ENCODE results near the gene RNU6-1. TPM values are rescaled to one million over a fixed set of nuclear protein-coding genes. Genes with fewer than 3 reads are reported as not detected.

The RNU6-1 gene
- total RNA-seq, 1 donor from 2014 or later: not detected

- H3K27me3 Mint-ChIP-seq (ENCODE audit: insufficient read depth, low read depth): peaks cover 21% of the 10 kb centered on the region
- Histone ChIP-seq H4K20me1 (ENCODE audit: low read depth) (no peaks in the 10 kb centered on the region), H3K27ac (no peak overlapping the region), H3K79me2 (ENCODE audit: low read depth) (no peaks in the 10 kb centered on the region), H3K4me3 (no peak overlapping the region), H3K4me2 (no peak overlapping the region), H2AFZ (replicated peaks) (no peak overlapping the region), H3K27me3 (no peaks in the 10 kb centered on the region), H3K9me3 (ENCODE audit: low read depth) (no peaks in the 10 kb centered on the region), H3K9ac (no peak overlapping the region), H3K4me1 (peaks cover 9% of the 10 kb centered on the region), H3F3A (ENCODE audit: low read depth) (peaks cover 17% of the 10 kb centered on the region), H3K36me3 (no peaks in the 10 kb centered on the region)
- H3K36me3 Mint-ChIP-seq: no peaks in the 10 kb centered on the region
- peaks cover 47% of the 10 kb centered on the region for H3K4me1 Mint-ChIP-seq
- peak overlapping the region; percentile 50 for H3K27ac Mint-ChIP-seq
- no peak for TF ChIP-seq CTCF (IDR thresholded peaks at IDR 0.05)
- no peak for TF ChIP-seq EZH2 (IDR thresholded peaks at IDR 0.05)
- TF ChIP-seq EZH2phosphoT487 (IDR thresholded peaks at IDR 0.05): no peak
- no peak for DNase-seq (ENCODE audit: low spot score)
- H3K9me3 Mint-ChIP-seq: no peaks in the 10 kb centered on the region
- no peak overlapping the region for H3K4me3 Mint-ChIP-seq
Measured at GRCh38 chr15:67859331-67859946, 19.6 kb upstream of the RNU6-1 start.

- Histone ChIP-seq H2AFZ (replicated peaks) (no peak overlapping the region), H3K4me3 (no peak overlapping the region), H3K27me3 (no peaks in the 10 kb centered on the region), H3K36me3 (no peaks in the 10 kb centered on the region), H4K20me1 (ENCODE audit: low read depth) (no peaks in the 10 kb centered on the region), H3K9me3 (ENCODE audit: low read depth) (no peaks in the 10 kb centered on the region), H3K79me2 (ENCODE audit: low read depth) (no peaks in the 10 kb centered on the region), H3K4me2 (no peak overlapping the region), H3F3A (ENCODE audit: low read depth) (no peaks in the 10 kb centered on the region), H3K4me1 (peaks cover 3% of the 10 kb centered on the region), H3K9ac (no peak overlapping the region), H3K27ac (no peak overlapping the region)
- Mint-ChIP-seq H3K27me3 (ENCODE audit: insufficient read depth, low read depth) (peaks cover 16% of the 10 kb centered on the region), H3K4me3 (no peak overlapping the region), H3K4me1 (peaks cover 47% of the 10 kb centered on the region), H3K27ac (no peak overlapping the region), H3K36me3 (no peaks in the 10 kb centered on the region), H3K9me3 (no peaks in the 10 kb centered on the region)
- TF ChIP-seq EZH2 (IDR thresholded peaks at IDR 0.05) (no peak), CTCF (IDR thresholded peaks at IDR 0.05) (no peak), EZH2phosphoT487 (IDR thresholded peaks at IDR 0.05) (no peak)
- DNase-seq (ENCODE audit: low spot score): no peak
Measured at GRCh38 chr15:67857220-67857619, 17.4 kb upstream of the RNU6-1 start.

GRCh38 chr15:67855842-67856241, 16.0 kb upstream of the RNU6-1 start:
- Mint-ChIP-seq H3K36me3 (no peaks in the 10 kb centered on the region), H3K27me3 (ENCODE audit: insufficient read depth, low read depth) (peaks cover 16% of the 10 kb centered on the region), H3K4me1 (peaks cover 48% of the 10 kb centered on the region), H3K9me3 (no peaks in the 10 kb centered on the region), H3K4me3 (no peak overlapping the region), H3K27ac (peak overlapping the region; percentile 15)
- DNase-seq (ENCODE audit: low spot score): no peak
- no peaks in the 10 kb centered on the region for H3K36me3 ChIP-seq
- no peak overlapping the region for H3K4me2 ChIP-seq
- H3K9ac ChIP-seq: no peak overlapping the region
- H3K9me3 ChIP-seq (ENCODE audit: low read depth): no peaks in the 10 kb centered on the region
- peaks cover 3% of the 10 kb centered on the region for H3K4me1 ChIP-seq
- H4K20me1 ChIP-seq (ENCODE audit: low read depth): no peaks in the 10 kb centered on the region
- no peak overlapping the region for H3K4me3 ChIP-seq
- no peak overlapping the region for H2AFZ ChIP-seq (replicated peaks)
- TF ChIP-seq EZH2phosphoT487 (IDR thresholded peaks at IDR 0.05) (no peak), CTCF (IDR thresholded peaks at IDR 0.05) (no peak), EZH2 (IDR thresholded peaks at IDR 0.05) (no peak)
- no peaks in the 10 kb centered on the region for H3F3A ChIP-seq (ENCODE audit: low read depth)
- no peaks in the 10 kb centered on the region for H3K79me2 ChIP-seq (ENCODE audit: low read depth)
- no peaks in the 10 kb centered on the region for H3K27me3 ChIP-seq
- no peak overlapping the region for H3K27ac ChIP-seq
